NT2/D1 (cell line): Measurements from ENCODE around the gene NOLC1.

ENCODE experiments used
- DNase-seq: peaks from one replicate; pipeline ENCODE4 v3.0.0-alpha.2; 2011; ENCODE audit warnings: low read depth, low spot score
- H3K27me3 ChIP-seq: 2 replicates; pipeline ENCODE4 v1.6.0; 2011; ENCODE audit warnings: mild to moderate bottlenecking; ENCODE audit not compliant: insufficient read length, insufficient read depth
- H3K36me3 ChIP-seq: 2 replicates; pipeline ENCODE4 v1.6.1; 2011; ENCODE audit warnings: mild to moderate bottlenecking, low read length, mixed read lengths; ENCODE audit not compliant: insufficient read depth, insufficient read length
- H3K4me1 ChIP-seq: 2 replicates; pipeline ENCODE4 v1.5.1; 2011; ENCODE audit not compliant: insufficient read depth, insufficient read length
- H3K4me3 ChIP-seq: 2 replicates; pipeline ENCODE4 v1.5.1; 2011; ENCODE audit warnings: low read depth; ENCODE audit not compliant: insufficient read length
- H3K9ac ChIP-seq: 2 replicates; pipeline ENCODE4 v1.6.0; 2011; ENCODE audit warnings: low read depth; ENCODE audit not compliant: insufficient read length
- H3K9me3 ChIP-seq: 2 replicates; pipeline ENCODE4 v1.5.1; 2011; ENCODE audit warnings: mild to moderate bottlenecking, low read length; ENCODE audit not compliant: insufficient read depth
- SUZ12 ChIP-seq: IDR thresholded peaks from 2 replicates; pipeline ENCODE4 v1.6.1; 2011; ENCODE audit not compliant: insufficient read length, insufficient read depth; ENCODE audit errors: extremely low read depth
- YY1 ChIP-seq: IDR thresholded peaks from 2 replicates; pipeline ENCODE4 v1.6.1; 2011; ENCODE audit not compliant: insufficient read length, insufficient read depth
- ZNF274 ChIP-seq: IDR thresholded peaks from 2 replicates; pipeline ENCODE4 v1.6.1; 2011; ENCODE audit warnings: mild to moderate bottlenecking, low read depth, low read length

Gene NOLC1

GRCh38 chr10:102198027-102198426 lies 45.8 kb downstream of the NOLC1 start:
- H3K27me3 ChIP-seq, result no peaks in the 10 kb centered on the region
- H3K4me3 ChIP-seq, result no peak overlapping the region
- no peak for TF ChIP-seq SUZ12
- no peak for TF ChIP-seq ZNF274
- TF ChIP-seq YY1, result no peak
- H3K9me3 ChIP-seq, result peaks cover 22% of the 10 kb centered on the region; the same call in 1 of the 2 replicates
- no peaks in the 10 kb centered on the region for H3K36me3 ChIP-seq
- no peak for DNase-seq
- H3K4me1 ChIP-seq, result no peaks in the 10 kb centered on the region
- no peak overlapping the region for H3K9ac ChIP-seq

DNA sequence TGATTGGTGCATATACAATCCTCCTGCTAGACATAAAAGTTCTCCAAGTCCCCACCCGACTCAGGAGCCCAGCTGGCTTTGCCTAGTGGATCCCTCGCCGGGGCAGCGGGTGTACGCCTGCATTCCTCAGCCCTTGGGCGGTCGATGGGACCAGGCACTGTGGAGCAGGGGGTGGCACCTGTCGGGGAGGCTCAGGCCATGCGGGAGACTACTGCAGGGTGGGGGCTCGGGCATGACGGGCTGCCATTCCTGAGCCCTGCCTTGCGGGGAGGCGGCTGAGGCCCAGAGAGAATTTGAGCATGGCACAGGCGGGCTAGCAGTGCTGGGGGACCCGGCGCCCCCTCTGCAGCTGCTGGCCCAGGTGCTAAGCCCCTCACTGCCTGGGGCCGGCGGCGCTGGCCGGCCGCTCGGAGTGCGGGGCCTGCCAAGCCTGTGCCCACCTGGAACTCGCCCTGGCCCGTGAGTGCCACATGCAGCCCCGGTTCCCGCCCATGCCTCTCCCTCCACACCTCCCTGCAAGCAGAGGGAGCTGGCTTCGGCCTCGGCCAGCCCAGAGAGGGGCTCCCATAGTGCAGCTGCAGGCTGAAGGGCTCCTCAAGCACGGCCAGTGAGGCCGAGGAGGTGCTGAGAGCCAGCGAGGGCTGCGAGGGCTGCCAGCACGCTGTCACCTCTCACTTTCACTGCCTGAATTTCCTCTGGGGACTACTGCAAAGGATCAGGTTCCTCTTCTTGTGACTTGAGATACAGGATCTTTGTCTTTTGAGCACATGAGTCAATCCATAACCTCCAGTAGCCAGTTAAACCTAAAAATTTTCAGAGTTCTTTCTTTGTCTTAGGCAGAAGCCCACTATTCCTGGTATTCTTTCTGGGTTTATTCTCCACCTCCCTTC lies 48.8 kb downstream of the NOLC1 start:
- DNase-seq, result no peak

GRCh38 chr10:102202386-102202785 lies 50.2 kb downstream of the NOLC1 start:
- no peaks in the 10 kb centered on the region for H3K4me1 ChIP-seq
- H3K27me3 ChIP-seq, result no peaks in the 10 kb centered on the region
- no peak overlapping the region for H3K9ac ChIP-seq
- no peak overlapping the region for H3K4me3 ChIP-seq
- H3K36me3 ChIP-seq, result no peaks in the 10 kb centered on the region
- DNase-seq, result no peak
- peaks cover 38% of the 10 kb centered on the region for H3K9me3 ChIP-seq
- no peak for TF ChIP-seq SUZ12
- TF ChIP-seq ZNF274, result no peak
- no peak for TF ChIP-seq YY1

More for the DNA sequence above, 48.8 kb downstream of the NOLC1 start:
- Histone ChIP-seq H3K9me3 (peaks cover 38% of the 10 kb centered on the region), H3K27me3 (no peaks in the 10 kb centered on the region), H3K9ac (no peak overlapping the region), H3K4me1 (no peaks in the 10 kb centered on the region), H3K36me3 (no peaks in the 10 kb centered on the region), H3K4me3 (no peak overlapping the region)
- TF ChIP-seq YY1 (no peak), SUZ12 (no peak), ZNF274 (no peak)

GRCh38 chr10:102208311-102209035 lies 56.3 kb downstream of the NOLC1 start:
- no peak for DNase-seq
- Histone ChIP-seq H3K9me3 (peaks cover 14% of the 10 kb centered on the region), H3K36me3 (no peaks in the 10 kb centered on the region), H3K4me1 (no peaks in the 10 kb centered on the region), H3K27me3 (no peaks in the 10 kb centered on the region), H3K4me3 (no peak overlapping the region), H3K9ac (no peak overlapping the region)
- TF ChIP-seq ZNF274 (no peak), SUZ12 (no peak), YY1 (no peak)

GRCh38 chr10:102211615-102212299 lies 59.6 kb downstream of the NOLC1 start:
- no peak overlapping the region for H3K4me3 ChIP-seq
- TF ChIP-seq SUZ12, result no peak
- no peak for TF ChIP-seq ZNF274
- no peak for TF ChIP-seq YY1
- H3K4me1 ChIP-seq, result no peaks in the 10 kb centered on the region
- H3K9me3 ChIP-seq, result no peaks in the 10 kb centered on the region
- H3K36me3 ChIP-seq, result no peaks in the 10 kb centered on the region
- no peak for DNase-seq
- H3K9ac ChIP-seq, result no peak overlapping the region
- no peaks in the 10 kb centered on the region for H3K27me3 ChIP-seq
